Measurements from ENCODE around the gene TNS3.

Gene TNS3

GRCh38 chr7:47317487-47317886 lies 264.4 kb downstream of the TNS3 start:
- DNase-seq = no peak

- no peak for DNase-seq
These were observed 266.9 kb downstream of the TNS3 start for GRCh38 chr7:47314728-47315607.

- DNase-seq = no peak
These were observed 267.7 kb downstream of the TNS3 start for GRCh38 chr7:47314248-47314647.

- DNase-seq = no peak
These were observed 268.3 kb downstream of the TNS3 start for GRCh38 chr7:47313564-47313963.

- no peak for DNase-seq
These were observed 270.0 kb downstream of the TNS3 start for GRCh38 chr7:47311891-47312290.

GRCh38 chr7:47310020-47310419 lies 271.9 kb downstream of the TNS3 start:
- no peak for DNase-seq

GRCh38 chr7:47308808-47309207 lies 273.1 kb downstream of the TNS3 start:
- no peak for DNase-seq

- DNase-seq = no peak
These were observed 274.6 kb downstream of the TNS3 start for GRCh38 chr7:47307311-47307710.

- DNase-seq = no peak
These were observed 276.9 kb downstream of the TNS3 start for GRCh38 chr7:47304727-47305719.

- no peak for DNase-seq
These were observed 278.0 kb downstream of the TNS3 start for GRCh38 chr7:47303695-47304453.

GRCh38 chr7:47303014-47303694 lies 278.8 kb downstream of the TNS3 start:
- DNase-seq = no peak

GRCh38 chr7:47302560-47302959 lies 279.4 kb downstream of the TNS3 start:
- no peak for DNase-seq

- no peak for DNase-seq
These were observed 280.1 kb downstream of the TNS3 start for GRCh38 chr7:47301657-47302295.

- no peak for DNase-seq
These were observed 280.8 kb downstream of the TNS3 start for GRCh38 chr7:47301105-47301477.

GRCh38 chr7:47300472-47301104 lies 281.3 kb downstream of the TNS3 start:
- DNase-seq = no peak

GRCh38 chr7:47299496-47299895 lies 282.4 kb downstream of the TNS3 start:
- DNase-seq = no peak

GRCh38 chr7:47298636-47299035 lies 283.3 kb downstream of the TNS3 start:
- no peak for DNase-seq

- no peak for DNase-seq
These were observed 284.8 kb downstream of the TNS3 start for GRCh38 chr7:47297120-47297519.

- no peak for DNase-seq
These were observed 286.3 kb downstream of the TNS3 start for GRCh38 chr7:47295606-47296005.

GRCh38 chr7:47294556-47295222 lies 287.2 kb downstream of the TNS3 start:
- DNase-seq = no peak

Data from effector CD4-positive, alpha-beta T cell (primary cell).